GM12892 (cell line): ENCODE results near the gene EXOSC3.
A peak's percentile ranks its signal among the peaks of the same experiment; 100 is the strongest.

Experiments used
- DNase-seq: peaks from one replicate; pipeline ENCODE4 v3.0.0; 2011; ENCODE audit not compliant: insufficient read length
- FAIRE-seq: peaks from 2 replicates; lab custom pipeline; 2011; peaks lifted over from hg19 to GRCh38; lab: Jason Lieb, UNC
- POLR2A ChIP-seq: IDR thresholded peaks from 2 replicates; pipeline ENCODE4 v1.6.1; 2011; ENCODE audit warnings: low read depth, low read length, control low read depth
- POLR2AphosphoS5 ChIP-seq: IDR thresholded peaks from 2 replicates; pipeline ENCODE4 v1.6.1; 2011; ENCODE audit warnings: low read depth, low read length, control low read depth
- TAF1 ChIP-seq: IDR thresholded peaks from 2 replicates; pipeline ENCODE4 v1.6.1; 2011; ENCODE audit warnings: low read depth, mild to moderate bottlenecking, control low read depth, low read length, borderline replicate concordance

Gene EXOSC3

GRCh38 chr9:37800631-37801286 lies 15.9 kb upstream of the EXOSC3 start, which contains the start of gene DCAF10:
DCAF10 (plus strand) TSS chr9:37800797; CDS start chr9:37800867, 70 bp downstream.
- peak; percentile 87 for FAIRE-seq
- DNase-seq = peak; percentile 71

GRCh38 chr9:37798677-37799076 lies 13.8 kb upstream of the EXOSC3 start:
- peak; percentile 42 for FAIRE-seq
- TF ChIP-seq POLR2A = no peak
- TF ChIP-seq POLR2AphosphoS5 = no peak
- no peak for TF ChIP-seq TAF1
- DNase-seq = no peak

More at GRCh38 chr9:37800631-37801286, 15.9 kb upstream of the EXOSC3 start, which contains the start of gene DCAF10:
- peak; percentile 86 for TF ChIP-seq TAF1
- peak; percentile 76 for TF ChIP-seq POLR2AphosphoS5
- peak; percentile 72 for TF ChIP-seq POLR2A

GRCh38 chr9:37796232-37796631 lies 11.4 kb upstream of the EXOSC3 start:
- TF ChIP-seq POLR2AphosphoS5 = no peak
- no peak for TF ChIP-seq POLR2A
- no peak for TF ChIP-seq TAF1
- no peak for DNase-seq
- no peak for FAIRE-seq

GRCh38 chr9:37792122-37792521 lies 7.3 kb upstream of the EXOSC3 start:
- DNase-seq = no peak
- no peak for FAIRE-seq
- no peak for TF ChIP-seq POLR2AphosphoS5
- TF ChIP-seq TAF1 = no peak
- no peak for TF ChIP-seq POLR2A

GRCh38 chr9:37790096-37790495 lies 5.2 kb upstream of the EXOSC3 start:
- TF ChIP-seq POLR2AphosphoS5 = no peak
- TF ChIP-seq TAF1 = no peak
- TF ChIP-seq POLR2A = no peak
- no peak for DNase-seq
- no peak for FAIRE-seq

- FAIRE-seq (no peak), DNase-seq (no peak)
- TF ChIP-seq POLR2A (no peak), TAF1 (no peak), POLR2AphosphoS5 (no peak)
These were observed 3.5 kb upstream of the EXOSC3 start for GRCh38 chr9:37788332-37788731.

- TF ChIP-seq POLR2A (no peak), TAF1 (no peak), POLR2AphosphoS5 (no peak)
- DNase-seq = no peak
- FAIRE-seq = no peak
These were observed 2.2 kb upstream of the EXOSC3 start for GRCh38 chr9:37787059-37787458.

- TF ChIP-seq POLR2AphosphoS5 (no peak), TAF1 (no peak), POLR2A (no peak)
- DNase-seq (no peak), FAIRE-seq (no peak)
These were observed 611 bp downstream of the EXOSC3 start for GRCh38 chr9:37784291-37784615.

GRCh38 chr9:37778534-37778933 lies 6.3 kb downstream of the EXOSC3 start:
- DNase-seq (no peak), FAIRE-seq (no peak)
- TF ChIP-seq TAF1 (no peak), POLR2A (no peak), POLR2AphosphoS5 (no peak)

GRCh38 chr9:37776328-37776727 lies 8.5 kb downstream of the EXOSC3 start:
- no peak for TF ChIP-seq POLR2AphosphoS5
- TF ChIP-seq TAF1 = no peak
- TF ChIP-seq POLR2A = no peak
- no peak for FAIRE-seq
- no peak for DNase-seq

GRCh38 chr9:37775216-37775919 lies 9.5 kb downstream of the EXOSC3 start:
- FAIRE-seq = no peak
- no peak for DNase-seq
- TF ChIP-seq POLR2A (peak; percentile 33; the same call in 1 of the 2 replicates), POLR2AphosphoS5 (peak; percentile 42; the same call in 1 of the 2 replicates), TAF1 (no peak)
